Neural cell (in vitro differentiated cells): ENCODE measurements around the gene UBE2N.

Experiments
- CTCF ChIP-seq: fragments of 450-650 bp; IDR thresholded peaks from 2 replicates; pipeline ENCODE4 v1.5.1; 2014; ENCODE audit warnings: antibody characterized with exemption, mild to moderate bottlenecking, moderate library complexity; ENCODE audit not compliant: poor library complexity, severe bottlenecking
- EP300 ChIP-seq: fragments of 450-650 bp; conservative IDR thresholded peaks from 2 replicates; pipeline ENCODE4 v1.6.1; 2014; ENCODE audit warnings: antibody characterized with exemption, mild to moderate bottlenecking, moderate library complexity; ENCODE audit not compliant: poor library complexity, severe bottlenecking
- POLR2AphosphoS5 ChIP-seq: IDR thresholded peaks from 2 replicates; pipeline ENCODE4 v1.6.1; 2012
- RAD21 ChIP-seq: fragments of 450-650 bp; conservative IDR thresholded peaks from 2 replicates; pipeline ENCODE4 v1.6.1; 2014; ENCODE audit warnings: antibody characterized with exemption, mild to moderate bottlenecking, moderate library complexity

- TF ChIP-seq CTCF (no peak), RAD21 (no peak), POLR2AphosphoS5 (no peak), EP300 (no peak)
Measured at GRCh38 chr12:93447555-93448290, 6.0 kb upstream of the UBE2N start.
